Measurements from ENCODE around the gene CDHR5. TPM values are rescaled to one million over a fixed set of nuclear protein-coding genes. Genes with fewer than 3 reads are reported as not detected.

CDHR5 gene
- polyA plus RNA-seq, 1 of the 3 experiments (the other 2 are of a cell fraction): not detected

DNA sequence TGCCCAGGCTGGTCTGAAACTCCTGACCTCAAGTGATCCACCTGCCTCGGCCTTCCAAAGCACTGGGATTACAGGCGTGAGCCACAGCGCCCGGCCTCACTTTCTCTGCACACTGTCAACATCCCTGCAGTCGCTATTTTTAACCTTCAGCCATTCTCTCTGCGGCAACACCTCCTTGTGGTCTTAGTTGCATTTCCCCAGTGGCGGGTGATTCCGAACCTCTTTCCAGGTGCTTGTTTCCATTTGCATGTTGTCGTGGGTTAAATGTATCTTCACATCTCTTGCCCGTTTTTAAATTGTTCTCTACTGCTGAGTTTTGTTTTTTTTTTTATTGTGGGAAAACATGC is 4.5 kb upstream of the CDHR5 start:
- WGBS (ENCODE audit: low lambda C conversion rate): 86% methylated on average over 10 of the region's 10 CpGs
- POLR2A ChIA-PET: no interaction called here
- TF ChIP-seq, protein P1, sequence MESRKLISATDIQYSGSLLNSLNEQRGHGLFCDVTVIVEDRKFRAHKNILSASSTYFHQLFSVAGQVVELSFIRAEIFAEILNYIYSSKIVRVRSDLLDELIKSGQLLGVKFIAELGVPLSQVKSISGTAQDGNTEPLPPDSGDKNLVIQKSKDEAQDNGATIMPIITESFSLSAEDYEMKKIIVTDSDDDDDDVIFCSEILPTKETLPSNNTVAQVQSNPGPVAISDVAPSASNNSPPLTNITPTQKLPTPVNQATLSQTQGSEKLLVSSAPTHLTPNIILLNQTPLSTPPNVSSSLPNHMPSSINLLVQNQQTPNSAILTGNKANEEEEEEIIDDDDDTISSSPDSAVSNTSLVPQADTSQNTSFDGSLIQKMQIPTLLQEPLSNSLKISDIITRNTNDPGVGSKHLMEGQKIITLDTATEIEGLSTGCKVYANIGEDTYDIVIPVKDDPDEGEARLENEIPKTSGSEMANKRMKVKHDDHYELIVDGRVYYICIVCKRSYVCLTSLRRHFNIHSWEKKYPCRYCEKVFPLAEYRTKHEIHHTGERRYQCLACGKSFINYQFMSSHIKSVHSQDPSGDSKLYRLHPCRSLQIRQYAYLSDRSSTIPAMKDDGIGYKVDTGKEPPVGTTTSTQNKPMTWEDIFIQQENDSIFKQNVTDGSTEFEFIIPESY (IDR thresholded peaks at IDR 0.05; ENCODE audit: borderline replicate concordance, low read depth): no peak
- TF ChIP-seq EP300 (IDR thresholded peaks at IDR 0.05; ENCODE audit: borderline replicate concordance in 1 of 2, low read depth in 1 of 2, low read length in 1 of 2) (no peak), GATA2 (CRISPR knock-in tag; IDR thresholded peaks at IDR 0.05) (no peak), TAF1 (IDR thresholded peaks at IDR 0.05; ENCODE audit: borderline replicate concordance, low read depth, low read length) (no peak), RXRA (IDR thresholded peaks at IDR 0.05; ENCODE audit: borderline replicate concordance, low read depth) (no peak), ELF1 (IDR thresholded peaks at IDR 0.05) (no peak), TCF12 (IDR thresholded peaks at IDR 0.05) (no peak), RFX5 (IDR thresholded peaks at IDR 0.05; ENCODE audit: low read length) (no peak), SIN3A (IDR thresholded peaks at IDR 0.05; ENCODE audit: borderline replicate concordance, low read depth, low read length) (no peak), MXI1 (IDR thresholded peaks at IDR 0.05; ENCODE audit: low read depth, low read length) (no peak), NRF1 (IDR thresholded peaks at IDR 0.05; ENCODE audit: low read depth, low read length) (no peak)
- TF ChIP-seq, protein P2, sequence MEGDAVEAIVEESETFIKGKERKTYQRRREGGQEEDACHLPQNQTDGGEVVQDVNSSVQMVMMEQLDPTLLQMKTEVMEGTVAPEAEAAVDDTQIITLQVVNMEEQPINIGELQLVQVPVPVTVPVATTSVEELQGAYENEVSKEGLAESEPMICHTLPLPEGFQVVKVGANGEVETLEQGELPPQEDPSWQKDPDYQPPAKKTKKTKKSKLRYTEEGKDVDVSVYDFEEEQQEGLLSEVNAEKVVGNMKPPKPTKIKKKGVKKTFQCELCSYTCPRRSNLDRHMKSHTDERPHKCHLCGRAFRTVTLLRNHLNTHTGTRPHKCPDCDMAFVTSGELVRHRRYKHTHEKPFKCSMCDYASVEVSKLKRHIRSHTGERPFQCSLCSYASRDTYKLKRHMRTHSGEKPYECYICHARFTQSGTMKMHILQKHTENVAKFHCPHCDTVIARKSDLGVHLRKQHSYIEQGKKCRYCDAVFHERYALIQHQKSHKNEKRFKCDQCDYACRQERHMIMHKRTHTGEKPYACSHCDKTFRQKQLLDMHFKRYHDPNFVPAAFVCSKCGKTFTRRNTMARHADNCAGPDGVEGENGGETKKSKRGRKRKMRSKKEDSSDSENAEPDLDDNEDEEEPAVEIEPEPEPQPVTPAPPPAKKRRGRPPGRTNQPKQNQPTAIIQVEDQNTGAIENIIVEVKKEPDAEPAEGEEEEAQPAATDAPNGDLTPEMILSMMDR (IDR thresholded peaks at IDR 0.05): no peak
- TF ChIP-seq, protein P3, sequence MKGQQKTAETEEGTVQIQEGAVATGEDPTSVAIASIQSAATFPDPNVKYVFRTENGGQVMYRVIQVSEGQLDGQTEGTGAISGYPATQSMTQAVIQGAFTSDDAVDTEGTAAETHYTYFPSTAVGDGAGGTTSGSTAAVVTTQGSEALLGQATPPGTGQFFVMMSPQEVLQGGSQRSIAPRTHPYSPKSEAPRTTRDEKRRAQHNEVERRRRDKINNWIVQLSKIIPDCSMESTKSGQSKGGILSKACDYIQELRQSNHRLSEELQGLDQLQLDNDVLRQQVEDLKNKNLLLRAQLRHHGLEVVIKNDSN (IDR thresholded peaks at IDR 0.05; ENCODE audit: borderline replicate concordance, low read depth): no peak
- no peak overlapping the region for H3K4me2 ChIP-seq
- H3K27ac ChIP-seq (ENCODE audit: low read depth in 2 of 2, low read length in 1 of 2): peak overlapping the region in 1 of 2 experiments; percentile 47; a peak in 2 of 4 replicates
- no peaks in the 10 kb centered on the region for H3K9me3 ChIP-seq
- no peaks in the 10 kb centered on the region for H4K20me1 ChIP-seq (ENCODE audit: insufficient read depth)
- H3K4me1 ChIP-seq (ENCODE audit: control insufficient read depth in 1 of 2, insufficient read depth in 2 of 2, low read depth in 1 of 2, low read length in 1 of 2): no peaks in the 10 kb centered on the region
- no peak overlapping the region for H3K9ac ChIP-seq
- H3K79me2 ChIP-seq (ENCODE audit: insufficient read depth): no peaks in the 10 kb centered on the region; the same call in 1 of the 2 replicates
- no peak for DNase-seq
- H3K4me3 ChIP-seq (ENCODE audit: low read depth in 2 of 2, low read length in 1 of 2): no peak overlapping the region
- CTCF ChIA-PET: no interaction called here
- no peak overlapping the region for H2AFZ ChIP-seq (ENCODE audit: low read depth)
- H3K36me3 ChIP-seq (replicated peaks in 1 of 2; ENCODE audit: control insufficient read depth in 1 of 2, insufficient read depth in 2 of 2, low read length in 1 of 2): peaks cover 0 to 4% of the 10 kb centered on the region in 2 experiments
- no peaks in the 10 kb centered on the region for H3K9me2 ChIP-seq
- H3K27me3 ChIP-seq (ENCODE audit: insufficient read depth): no peaks in the 10 kb centered on the region
- H3F3A ChIP-seq (replicated peaks; ENCODE audit: insufficient read depth): peaks cover 24% of the 10 kb centered on the region

- no peaks in the 10 kb centered on the region for H3K4me1 ChIP-seq (ENCODE audit: control insufficient read depth in 1 of 2, insufficient read depth in 2 of 2, low read depth in 1 of 2, low read length in 1 of 2)
- no peaks in the 10 kb centered on the region for H3K9me2 ChIP-seq
- H2AFZ ChIP-seq (ENCODE audit: low read depth): no peak overlapping the region
- no peaks in the 10 kb centered on the region; the same call in 1 of the 2 replicates for H3K79me2 ChIP-seq (ENCODE audit: insufficient read depth)
- H3K9ac ChIP-seq: no peak overlapping the region
- DNase-seq: no peak
- no peak overlapping the region for H3K4me3 ChIP-seq (ENCODE audit: low read depth in 2 of 2, low read length in 1 of 2)
- WGBS (ENCODE audit: low lambda C conversion rate): 93% methylated on average over 31 of the region's 31 CpGs
- peaks cover 21% of the 10 kb centered on the region for H3F3A ChIP-seq (replicated peaks; ENCODE audit: insufficient read depth)
- no peaks in the 10 kb centered on the region for H3K27me3 ChIP-seq (ENCODE audit: insufficient read depth)
- H3K4me2 ChIP-seq: no peak overlapping the region
- CTCF ChIA-PET: interaction anchor here (0.6 kb wide), 1 partner anchor 20 kb away, joined by 3 read pairs; no protein-coding TSS in a partner anchor
- no peaks in the 10 kb centered on the region for H3K9me3 ChIP-seq
- H4K20me1 ChIP-seq (ENCODE audit: insufficient read depth): no peaks in the 10 kb centered on the region
- H3K27ac ChIP-seq (ENCODE audit: low read depth in 2 of 2, low read length in 1 of 2): peak overlapping the region in 1 of 2 experiments; percentile 47; a peak in 2 of 4 replicates
- POLR2A ChIA-PET: no interaction called here
- peaks cover 0 to 4% of the 10 kb centered on the region in 2 experiments for H3K36me3 ChIP-seq (replicated peaks in 1 of 2; ENCODE audit: control insufficient read depth in 1 of 2, insufficient read depth in 2 of 2, low read length in 1 of 2)
- no peak for TF ChIP-seq TAF1 (IDR thresholded peaks at IDR 0.05; ENCODE audit: borderline replicate concordance, low read depth, low read length)
- TF ChIP-seq, protein P4, sequence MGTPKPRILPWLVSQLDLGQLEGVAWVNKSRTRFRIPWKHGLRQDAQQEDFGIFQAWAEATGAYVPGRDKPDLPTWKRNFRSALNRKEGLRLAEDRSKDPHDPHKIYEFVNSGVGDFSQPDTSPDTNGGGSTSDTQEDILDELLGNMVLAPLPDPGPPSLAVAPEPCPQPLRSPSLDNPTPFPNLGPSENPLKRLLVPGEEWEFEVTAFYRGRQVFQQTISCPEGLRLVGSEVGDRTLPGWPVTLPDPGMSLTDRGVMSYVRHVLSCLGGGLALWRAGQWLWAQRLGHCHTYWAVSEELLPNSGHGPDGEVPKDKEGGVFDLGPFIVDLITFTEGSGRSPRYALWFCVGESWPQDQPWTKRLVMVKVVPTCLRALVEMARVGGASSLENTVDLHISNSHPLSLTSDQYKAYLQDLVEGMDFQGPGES (IDR thresholded peaks at IDR 0.05; ENCODE audit: low read depth, low read length): no peak
- no peak for TF ChIP-seq RFX5 (IDR thresholded peaks at IDR 0.05; ENCODE audit: low read length)
- TF ChIP-seq, protein P5, sequence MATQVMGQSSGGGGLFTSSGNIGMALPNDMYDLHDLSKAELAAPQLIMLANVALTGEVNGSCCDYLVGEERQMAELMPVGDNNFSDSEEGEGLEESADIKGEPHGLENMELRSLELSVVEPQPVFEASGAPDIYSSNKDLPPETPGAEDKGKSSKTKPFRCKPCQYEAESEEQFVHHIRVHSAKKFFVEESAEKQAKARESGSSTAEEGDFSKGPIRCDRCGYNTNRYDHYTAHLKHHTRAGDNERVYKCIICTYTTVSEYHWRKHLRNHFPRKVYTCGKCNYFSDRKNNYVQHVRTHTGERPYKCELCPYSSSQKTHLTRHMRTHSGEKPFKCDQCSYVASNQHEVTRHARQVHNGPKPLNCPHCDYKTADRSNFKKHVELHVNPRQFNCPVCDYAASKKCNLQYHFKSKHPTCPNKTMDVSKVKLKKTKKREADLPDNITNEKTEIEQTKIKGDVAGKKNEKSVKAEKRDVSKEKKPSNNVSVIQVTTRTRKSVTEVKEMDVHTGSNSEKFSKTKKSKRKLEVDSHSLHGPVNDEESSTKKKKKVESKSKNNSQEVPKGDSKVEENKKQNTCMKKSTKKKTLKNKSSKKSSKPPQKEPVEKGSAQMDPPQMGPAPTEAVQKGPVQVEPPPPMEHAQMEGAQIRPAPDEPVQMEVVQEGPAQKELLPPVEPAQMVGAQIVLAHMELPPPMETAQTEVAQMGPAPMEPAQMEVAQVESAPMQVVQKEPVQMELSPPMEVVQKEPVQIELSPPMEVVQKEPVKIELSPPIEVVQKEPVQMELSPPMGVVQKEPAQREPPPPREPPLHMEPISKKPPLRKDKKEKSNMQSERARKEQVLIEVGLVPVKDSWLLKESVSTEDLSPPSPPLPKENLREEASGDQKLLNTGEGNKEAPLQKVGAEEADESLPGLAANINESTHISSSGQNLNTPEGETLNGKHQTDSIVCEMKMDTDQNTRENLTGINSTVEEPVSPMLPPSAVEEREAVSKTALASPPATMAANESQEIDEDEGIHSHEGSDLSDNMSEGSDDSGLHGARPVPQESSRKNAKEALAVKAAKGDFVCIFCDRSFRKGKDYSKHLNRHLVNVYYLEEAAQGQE (IDR thresholded peaks at IDR 0.05; ENCODE audit: low read depth, low read length): no peak
- TF ChIP-seq MXI1 (IDR thresholded peaks at IDR 0.05; ENCODE audit: low read depth, low read length): no peak
- no peak for TF ChIP-seq NFIC (IDR thresholded peaks at IDR 0.05; ENCODE audit: borderline replicate concordance)
- TF ChIP-seq RAD21 (IDR thresholded peaks at IDR 0.05; ENCODE audit: low read length): no peak
Observed at GRCh38 chr11:628056-628455, 3.3 kb upstream of the CDHR5 start.
